IPS DF 6.9 (cell line): Measurements from ENCODE around the gene OR1F1.

Experiments used
- DNase-seq: peaks from one replicate; pipeline ENCODE4 v3.0.0-alpha.2; 2013; ENCODE audit warnings: low read depth, low spot score
- H3K27ac ChIP-seq: one replicate; pipeline ENCODE4 v1.5.1; 2013; ENCODE audit warnings: low read length, control low read depth
- H3K27me3 ChIP-seq: 2 replicates; pipeline ENCODE4 v1.6.1; 2013; ENCODE audit warnings: mild to moderate bottlenecking, low read length; ENCODE audit not compliant: control insufficient read depth, insufficient read depth
- H3K36me3 ChIP-seq: 2 replicates; pipeline ENCODE4 v1.6.1; 2013; ENCODE audit warnings: low read length; ENCODE audit not compliant: control insufficient read depth, insufficient read depth
- H3K4me1 ChIP-seq: 2 replicates; pipeline ENCODE4 v1.6.1; 2013; ENCODE audit warnings: low read length; ENCODE audit not compliant: control insufficient read depth, insufficient read depth
- H3K4me3 ChIP-seq: 2 replicates; pipeline ENCODE4 v1.5.1; 2013; ENCODE audit warnings: mild to moderate bottlenecking, low read length
- H3K9me3 ChIP-seq: 2 replicates; pipeline ENCODE4 v1.6.1; 2013; ENCODE audit warnings: low read length, inconsistent platforms; ENCODE audit not compliant: control insufficient read depth, insufficient read depth
- WGBS: extraction: QIAGEN DNeasy Blood & Tissue Kit; methylation state at CpG from one replicate; pipeline ENCODE4 v1.1.7; 2013; ENCODE audit warnings: mixed read lengths, missing lambda C conversion rate; ENCODE audit not compliant: insufficient read length, insufficient coverage; 5-methylcytosine and 5-hydroxymethylcytosine counted together

OR1F1 gene

GRCh38 chr16:3223913-3224515 lies 36.0 kb downstream of the OR1F1 start:
- DNase-seq = no peak
- no peak overlapping the region for H3K4me3 ChIP-seq
- H3K27ac ChIP-seq = no peak overlapping the region
- H3K9me3 ChIP-seq = peaks cover 13% of the 10 kb centered on the region
- no CpG with 5 or more reads among the region's 10 CpGs for WGBS
- H3K4me1 ChIP-seq = no peaks in the 10 kb centered on the region
- peaks cover 6% of the 10 kb centered on the region; the same call in 1 of the 2 replicates for H3K36me3 ChIP-seq
- no peaks in the 10 kb centered on the region for H3K27me3 ChIP-seq

DNA sequence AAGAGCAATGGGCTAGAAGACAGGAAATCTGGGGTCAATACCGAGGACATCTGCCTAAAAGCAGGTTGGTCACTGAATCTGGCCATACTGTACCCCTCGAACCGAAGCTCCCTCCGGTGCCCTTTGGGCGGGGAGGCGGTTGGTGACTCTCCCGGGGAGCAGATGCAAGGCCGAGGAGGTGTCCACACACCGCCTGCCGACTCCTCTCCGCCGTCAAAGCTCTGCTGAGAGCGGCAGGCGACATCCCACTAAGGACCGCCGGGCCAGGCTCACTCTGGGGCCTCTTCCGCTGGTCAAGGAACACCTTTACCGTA lies 46.5 kb downstream of the OR1F1 start:
- Histone ChIP-seq H3K27ac (no peak overlapping the region), H3K36me3 (peaks cover 5% of the 10 kb centered on the region; the same call in 1 of the 2 replicates), H3K4me3 (peak overlapping the region; percentile 83), H3K4me1 (no peaks in the 10 kb centered on the region), H3K27me3 (no peaks in the 10 kb centered on the region), H3K9me3 (no peaks in the 10 kb centered on the region; the same call in 1 of the 2 replicates)
- no CpG with 5 or more reads among the region's 18 CpGs for WGBS
- no peak for DNase-seq

- no peaks in the 10 kb centered on the region for H3K4me1 ChIP-seq
- peak within 1 kb of the TSS; percentile 83 for H3K4me3 ChIP-seq
- no peaks in the 10 kb centered on the region for H3K9me3 ChIP-seq
- no CpG with 5 or more reads among the region's 59 CpGs for WGBS
- no peak within 1 kb of the TSS for H3K27ac ChIP-seq
- peaks cover 5% of the 10 kb centered on the region; the same call in 1 of the 2 replicates for H3K36me3 ChIP-seq
- peak; percentile 82 for DNase-seq
- no peaks in the 10 kb centered on the region for H3K27me3 ChIP-seq
Measured at GRCh38 chr16:3234857-3235561, 47.0 kb downstream of the OR1F1 start, which contains the start of gene ZNF200. Gene ZNF200 (minus strand): TSS chr16:3235158. CDS start chr16:3233755, 1,403 bp downstream.

DNA sequence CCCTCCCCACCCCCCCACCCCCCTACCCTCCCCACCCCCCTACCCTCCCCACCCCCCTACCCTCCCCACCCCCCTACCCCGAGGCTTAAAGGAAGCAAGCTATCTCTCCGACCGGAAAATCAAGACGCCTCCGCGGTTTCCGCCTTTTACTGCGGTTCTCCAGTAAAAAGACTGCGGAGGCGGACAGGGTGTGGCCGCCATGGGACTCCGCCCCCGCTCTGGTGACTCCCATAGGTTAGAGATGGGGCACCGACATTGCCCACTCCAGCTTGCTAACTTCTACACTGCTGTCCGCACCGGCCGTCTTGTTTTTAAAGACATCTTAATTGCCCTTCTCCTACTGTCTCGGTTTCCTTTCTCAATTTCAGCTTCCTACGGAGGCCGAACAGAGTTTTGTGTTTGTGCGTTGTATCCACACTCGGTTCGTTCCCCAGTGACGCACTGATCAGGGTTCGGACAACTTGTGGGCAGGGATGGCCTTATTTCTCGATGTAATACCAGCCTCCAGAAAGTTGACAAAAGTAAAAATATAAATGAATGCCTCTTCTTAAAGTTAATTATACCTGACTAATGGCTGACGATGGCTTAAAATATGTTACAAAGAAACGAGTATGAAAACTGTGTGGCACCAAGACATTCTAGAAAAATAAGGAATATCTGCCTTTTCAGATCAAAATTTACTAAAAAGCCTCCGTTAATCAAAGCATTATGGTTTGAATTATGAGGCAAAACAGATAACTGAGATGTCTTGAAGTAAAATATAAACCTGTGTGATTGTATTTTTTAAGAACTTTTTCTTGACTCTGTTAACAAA lies 48.1 kb downstream of the OR1F1 start:
- Histone ChIP-seq H3K36me3 (peaks cover 5% of the 10 kb centered on the region; the same call in 1 of the 2 replicates), H3K27ac (no peak overlapping the region), H3K9me3 (no peaks in the 10 kb centered on the region), H3K4me3 (no peak overlapping the region), H3K4me1 (no peaks in the 10 kb centered on the region), H3K27me3 (no peaks in the 10 kb centered on the region)
- no CpG with 5 or more reads among the region's 29 CpGs for WGBS
- DNase-seq = no peak

DNA sequence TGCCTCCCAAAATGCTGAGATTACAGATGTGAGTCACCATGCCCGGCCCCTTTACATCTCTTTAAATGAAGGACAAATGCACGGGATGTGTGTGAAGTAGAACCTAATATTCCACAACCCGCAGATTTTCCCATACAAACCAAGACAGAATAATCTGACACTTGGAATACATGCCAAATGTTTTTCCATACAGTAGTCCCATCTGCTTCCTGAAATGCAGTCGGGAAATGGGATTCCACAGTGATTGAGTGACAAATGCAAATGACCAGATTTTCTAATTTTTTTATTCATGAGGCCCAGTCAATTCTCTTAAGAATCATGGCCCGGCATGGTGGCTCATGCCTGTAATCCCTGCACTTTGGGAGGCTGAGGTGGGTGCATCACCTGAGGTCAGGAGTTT lies 53.8 kb downstream of the OR1F1 start:
- no peaks in the 10 kb centered on the region for H3K4me1 ChIP-seq
- no peaks in the 10 kb centered on the region for H3K9me3 ChIP-seq
- DNase-seq = no peak
- no CpG with 5 or more reads among the region's 5 CpGs for WGBS
- no peaks in the 10 kb centered on the region for H3K27me3 ChIP-seq
- H3K27ac ChIP-seq = no peak overlapping the region
- no peak overlapping the region for H3K4me3 ChIP-seq
- no peaks in the 10 kb centered on the region for H3K36me3 ChIP-seq

DNA sequence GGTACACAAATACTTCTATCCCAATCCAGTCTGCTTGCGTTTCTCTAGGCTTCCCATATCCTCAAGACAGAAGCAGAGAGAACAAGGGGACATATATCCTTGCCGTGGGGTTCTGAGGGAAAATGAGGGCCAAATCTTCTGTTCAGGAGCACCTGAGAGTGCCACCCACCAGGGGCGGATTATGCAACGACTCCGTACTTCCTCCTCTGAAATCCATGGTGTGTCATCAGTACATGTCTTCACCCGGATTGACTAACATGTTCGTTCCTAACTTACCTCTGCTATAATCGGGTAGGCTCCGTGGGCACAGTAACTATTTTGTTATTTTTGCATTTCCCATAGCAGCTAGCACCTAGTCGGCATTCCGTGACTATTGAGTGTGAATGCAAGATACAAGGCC lies 54.7 kb downstream of the OR1F1 start:
- Histone ChIP-seq H3K27ac (no peak overlapping the region), H3K9me3 (no peaks in the 10 kb centered on the region; the same call in 1 of the 2 replicates), H3K4me1 (no peaks in the 10 kb centered on the region), H3K27me3 (no peaks in the 10 kb centered on the region), H3K36me3 (no peaks in the 10 kb centered on the region), H3K4me3 (no peak overlapping the region)
- DNase-seq = no peak
- no CpG with 5 or more reads among the region's 11 CpGs for WGBS

- no peaks in the 10 kb centered on the region for H3K4me1 ChIP-seq
- no peak overlapping the region for H3K27ac ChIP-seq
- no CpG with 5 or more reads among the region's 6 CpGs for WGBS
- H3K9me3 ChIP-seq = no peaks in the 10 kb centered on the region; the same call in none of the 2 replicates
- no peaks in the 10 kb centered on the region for H3K36me3 ChIP-seq
- H3K27me3 ChIP-seq = no peaks in the 10 kb centered on the region
- no peak overlapping the region for H3K4me3 ChIP-seq
- no peak for DNase-seq
Measured at GRCh38 chr16:3243882-3244281, 55.9 kb downstream of the OR1F1 start.

DNA sequence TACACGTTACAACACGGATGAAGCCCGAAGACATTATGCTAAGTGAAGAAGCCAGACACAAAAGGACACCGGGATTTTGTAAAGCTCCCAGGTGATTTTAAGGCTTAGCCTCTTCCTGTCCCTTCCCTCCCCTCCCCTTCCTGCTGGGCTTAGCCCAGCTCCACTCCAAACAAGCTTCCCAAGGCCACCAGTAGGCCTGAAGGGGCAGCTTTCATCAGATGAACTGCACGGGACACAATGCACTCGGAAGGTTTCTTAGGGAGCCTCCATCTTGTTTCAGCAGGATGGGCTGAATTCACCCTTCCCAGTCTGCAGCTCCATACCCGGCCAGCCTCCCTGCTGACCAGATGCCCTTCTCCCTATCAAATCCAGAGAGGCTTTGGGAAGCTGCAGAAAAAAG lies 58.0 kb downstream of the OR1F1 start:
- Histone ChIP-seq H3K27me3 (no peaks in the 10 kb centered on the region), H3K4me3 (no peak overlapping the region), H3K4me1 (no peaks in the 10 kb centered on the region), H3K36me3 (no peaks in the 10 kb centered on the region), H3K27ac (no peak overlapping the region), H3K9me3 (no peaks in the 10 kb centered on the region; the same call in none of the 2 replicates)
- WGBS = no CpG with 5 or more reads among the region's 7 CpGs
- no peak for DNase-seq

DNA sequence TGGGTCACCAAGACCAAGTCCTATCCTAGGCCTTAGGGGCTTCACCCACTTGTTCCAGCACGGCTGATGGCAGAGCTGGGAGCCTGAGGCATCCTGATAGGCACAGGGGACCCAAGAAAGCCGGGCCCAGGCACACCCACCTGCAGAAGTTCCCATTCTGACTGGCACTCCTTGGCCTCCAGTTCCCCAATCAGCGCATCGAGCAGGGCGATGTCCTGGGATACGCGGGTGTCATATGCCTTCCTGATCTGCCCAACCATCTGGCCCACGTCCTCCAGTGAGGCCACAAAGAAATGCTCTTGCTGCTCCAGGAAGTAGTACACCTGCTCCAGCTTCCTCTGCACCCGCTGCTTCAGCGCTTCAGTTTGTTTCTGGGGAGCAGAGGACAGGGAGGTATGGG lies 58.9 kb downstream of the OR1F1 start:
- Histone ChIP-seq H3K27ac (no peak overlapping the region), H3K27me3 (no peaks in the 10 kb centered on the region), H3K4me3 (no peak overlapping the region), H3K9me3 (no peaks in the 10 kb centered on the region; the same call in none of the 2 replicates), H3K4me1 (no peaks in the 10 kb centered on the region), H3K36me3 (no peaks in the 10 kb centered on the region)
- no peak for DNase-seq
- WGBS = no CpG with 5 or more reads among the region's 10 CpGs

DNA sequence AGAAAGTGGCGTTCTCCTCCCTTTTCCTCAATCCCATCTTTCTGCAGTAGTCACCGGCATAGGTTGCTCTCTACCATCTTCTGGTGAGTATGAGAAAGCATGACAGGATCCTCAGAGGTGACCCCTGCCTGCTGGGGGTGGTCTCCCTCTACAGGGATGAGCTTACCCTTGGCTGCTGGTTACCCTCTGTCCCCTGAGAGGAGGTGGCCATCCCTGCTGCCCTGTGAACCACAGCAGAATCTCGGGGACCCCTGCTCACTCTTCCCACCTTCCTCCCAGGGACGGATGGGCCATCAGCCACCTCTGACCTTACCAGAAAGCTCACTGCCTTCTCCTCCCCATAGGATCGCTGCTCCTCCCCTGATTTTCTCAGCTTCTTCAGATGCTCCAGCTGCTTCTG lies 60.6 kb downstream of the OR1F1 start:
- no peak overlapping the region for H3K4me3 ChIP-seq
- no peak for DNase-seq
- WGBS = no CpG with 5 or more reads among the region's 5 CpGs

More for the DNA sequence above, 60.6 kb downstream of the OR1F1 start:
- H3K36me3 ChIP-seq = no peaks in the 10 kb centered on the region
- H3K4me1 ChIP-seq = no peaks in the 10 kb centered on the region
- no peak overlapping the region for H3K27ac ChIP-seq
- H3K9me3 ChIP-seq = no peaks in the 10 kb centered on the region; the same call in none of the 2 replicates
- no peaks in the 10 kb centered on the region for H3K27me3 ChIP-seq
